ENCODE data around the gene SCUBE1. TPM values are rescaled to one million over a fixed set of nuclear protein-coding genes. Genes with fewer than 3 reads are reported as not detected.

Gene SCUBE1
- total and polyA plus RNA-seq, 2 experiments from 2014 or later, result not detected

GRCh38 chr22:43308836-43309235, 34.3 kb downstream of the SCUBE1 start:
- 64 to 65% methylated on average over 10 of the region's 10 CpGs for WGBS, 2 experiments (ENCODE audit: low coverage in 1 of 2, low lambda C conversion rate in 2 of 2, missing lambda C conversion rate in 2 of 2)
- Histone ChIP-seq H3K4me1 (ENCODE audit: insufficient read depth) (no peaks in the 10 kb centered on the region), H3K4me2 (ENCODE audit: unreplicated experiment) (no peak overlapping the region), H3K36me3 (ENCODE audit: low read depth) (no peaks in the 10 kb centered on the region), H3K27me3 (replicated peaks; ENCODE audit: insufficient read depth) (peaks cover 24% of the 10 kb centered on the region), H3K9me2 (ENCODE audit: insufficient read depth) (no peaks in the 10 kb centered on the region), H3K9me3 (ENCODE audit: low read depth) (no peaks in the 10 kb centered on the region), H3K4me3 (no peak overlapping the region), H4K20me1 (ENCODE audit: insufficient read depth) (no peaks in the 10 kb centered on the region), H2AFZ (no peak overlapping the region), H3K9ac (no peak overlapping the region), H3K79me2 (ENCODE audit: insufficient read depth) (no peaks in the 10 kb centered on the region), H3F3A (ENCODE audit: insufficient read depth) (no peaks in the 10 kb centered on the region), H3K27ac (no peak overlapping the region)
- TF ChIP-seq EZH2phosphoT487 (IDR thresholded peaks at IDR 0.05; ENCODE audit: insufficient read depth, low read depth), result no peak
- TF ChIP-seq EZH2 (IDR thresholded peaks at IDR 0.05; ENCODE audit: insufficient read depth, poor library complexity, severe bottlenecking), result no peak
- in situ Hi-C loops (cut with MboI), result no loop called here
- no peak for DNase-seq

DNA sequence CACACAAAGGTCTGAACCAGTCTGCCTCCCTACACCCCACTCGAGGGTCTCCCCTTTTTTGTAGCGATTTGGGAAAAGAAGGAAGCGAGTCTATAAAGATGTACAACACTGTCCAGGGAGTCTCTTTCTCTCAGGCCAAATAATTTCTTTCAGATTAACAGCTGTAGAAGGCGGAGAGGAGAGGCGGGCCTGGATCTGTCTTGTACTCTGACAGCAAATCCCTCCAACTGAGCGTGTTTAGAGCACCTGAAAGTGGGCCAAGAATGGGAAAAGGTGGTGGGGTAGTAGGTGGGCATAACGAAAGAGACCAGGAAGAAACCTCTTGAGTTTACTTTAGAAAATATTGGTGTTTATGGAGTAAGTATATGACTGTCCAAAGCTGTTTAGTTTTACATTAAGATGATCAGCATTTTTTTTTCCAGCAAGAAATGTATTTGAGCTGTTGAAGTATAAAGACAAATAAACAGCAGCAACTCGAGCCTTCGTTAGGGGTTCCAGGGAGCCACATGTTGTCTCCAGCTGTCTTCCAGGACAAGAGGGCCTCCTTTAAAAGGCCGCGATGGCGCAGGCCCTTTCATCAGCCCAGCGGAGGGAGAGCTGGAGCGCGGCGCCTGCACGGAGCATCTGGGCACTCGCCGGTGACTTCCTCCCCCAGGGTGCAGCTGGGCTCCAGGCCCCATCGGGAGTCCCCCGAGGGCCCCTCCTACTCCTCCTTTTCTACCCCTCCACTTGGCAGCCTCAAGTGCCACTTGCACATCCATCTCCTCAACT, 34.9 kb downstream of the SCUBE1 start:
- Histone ChIP-seq H3K9me3 (ENCODE audit: low read depth) (no peaks in the 10 kb centered on the region), H3K4me3 (no peak overlapping the region), H3K27me3 (replicated peaks; ENCODE audit: insufficient read depth) (peaks cover 20% of the 10 kb centered on the region), H3K9me2 (ENCODE audit: insufficient read depth) (no peaks in the 10 kb centered on the region), H4K20me1 (ENCODE audit: insufficient read depth) (no peaks in the 10 kb centered on the region), H3K4me2 (ENCODE audit: unreplicated experiment) (no peak overlapping the region), H3K27ac (no peak overlapping the region), H3K9ac (no peak overlapping the region), H3K36me3 (ENCODE audit: low read depth) (no peaks in the 10 kb centered on the region), H3K79me2 (ENCODE audit: insufficient read depth) (no peaks in the 10 kb centered on the region), H3K4me1 (ENCODE audit: insufficient read depth) (no peaks in the 10 kb centered on the region), H3F3A (ENCODE audit: insufficient read depth) (no peaks in the 10 kb centered on the region), H2AFZ (no peak overlapping the region)
- no peak for TF ChIP-seq EZH2phosphoT487 (IDR thresholded peaks at IDR 0.05; ENCODE audit: insufficient read depth, low read depth)
- TF ChIP-seq EZH2 (IDR thresholded peaks at IDR 0.05; ENCODE audit: insufficient read depth, poor library complexity, severe bottlenecking), result no peak
- 34 to 40% methylated on average over 21 of the region's 21 CpGs for WGBS, 2 experiments (ENCODE audit: low coverage in 1 of 2, low lambda C conversion rate in 2 of 2, missing lambda C conversion rate in 2 of 2)
- no peak for DNase-seq
- in situ Hi-C loops (cut with MboI), result no loop called here

- Histone ChIP-seq H3K9me2 (ENCODE audit: insufficient read depth) (no peaks in the 10 kb centered on the region), H3K4me1 (ENCODE audit: insufficient read depth) (no peaks in the 10 kb centered on the region), H3K36me3 (ENCODE audit: low read depth) (no peaks in the 10 kb centered on the region), H4K20me1 (ENCODE audit: insufficient read depth) (no peaks in the 10 kb centered on the region), H3K4me3 (no peak overlapping the region), H3K27ac (no peak overlapping the region), H3F3A (ENCODE audit: insufficient read depth) (no peaks in the 10 kb centered on the region), H3K79me2 (ENCODE audit: insufficient read depth) (no peaks in the 10 kb centered on the region), H3K9ac (no peak overlapping the region), H3K4me2 (ENCODE audit: unreplicated experiment) (no peak overlapping the region), H3K27me3 (replicated peaks; ENCODE audit: insufficient read depth) (peaks cover 24% of the 10 kb centered on the region), H2AFZ (no peak overlapping the region), H3K9me3 (ENCODE audit: low read depth) (no peaks in the 10 kb centered on the region)
- WGBS, 2 experiments (ENCODE audit: low coverage in 1 of 2, low lambda C conversion rate in 2 of 2, missing lambda C conversion rate in 2 of 2), result 48 to 58% methylated on average over 8 of the region's 8 CpGs
- TF ChIP-seq EZH2 (IDR thresholded peaks at IDR 0.05; ENCODE audit: insufficient read depth, poor library complexity, severe bottlenecking) (no peak), EZH2phosphoT487 (IDR thresholded peaks at IDR 0.05; ENCODE audit: insufficient read depth, low read depth) (no peak)
- in situ Hi-C loops (cut with MboI), result no loop called here
- no peak for DNase-seq
Observed at GRCh38 chr22:43305806-43306205, 37.4 kb downstream of the SCUBE1 start.

GRCh38 chr22:43304831-43305590, 38.2 kb downstream of the SCUBE1 start:
- 54 to 55% methylated on average over 17 to 18 of the region's 18 CpGs for WGBS, 2 experiments (ENCODE audit: low coverage in 1 of 2, low lambda C conversion rate in 2 of 2, missing lambda C conversion rate in 2 of 2)
- Histone ChIP-seq H3K9me3 (ENCODE audit: low read depth) (no peaks in the 10 kb centered on the region), H3K4me3 (no peak overlapping the region), H3K27ac (no peak overlapping the region), H3K4me1 (ENCODE audit: insufficient read depth) (no peaks in the 10 kb centered on the region), H3K36me3 (ENCODE audit: low read depth) (no peaks in the 10 kb centered on the region), H3K9ac (no peak overlapping the region), H4K20me1 (ENCODE audit: insufficient read depth) (no peaks in the 10 kb centered on the region), H3F3A (ENCODE audit: insufficient read depth) (no peaks in the 10 kb centered on the region), H3K79me2 (ENCODE audit: insufficient read depth) (no peaks in the 10 kb centered on the region), H3K9me2 (ENCODE audit: insufficient read depth) (no peaks in the 10 kb centered on the region), H3K27me3 (replicated peaks; ENCODE audit: insufficient read depth) (peaks cover 24% of the 10 kb centered on the region), H3K4me2 (ENCODE audit: unreplicated experiment) (no peak overlapping the region), H2AFZ (no peak overlapping the region)
- TF ChIP-seq EZH2 (IDR thresholded peaks at IDR 0.05; ENCODE audit: insufficient read depth, poor library complexity, severe bottlenecking), result no peak
- no peak for TF ChIP-seq EZH2phosphoT487 (IDR thresholded peaks at IDR 0.05; ENCODE audit: insufficient read depth, low read depth)
- in situ Hi-C loops (cut with MboI), result no loop called here
- no peak for DNase-seq

Measured in GM23248 (cell line).